Keratinocyte (primary cell): ENCODE data around the gene AGPAT2. TPM values are rescaled to one million over a fixed set of nuclear protein-coding genes. Genes with fewer than 3 reads are reported as not detected.

ENCODE experiments used
- DNase-seq: peaks from one replicate; pipeline ENCODE4 v3.0.0-alpha.2; 2011; ENCODE audit warnings: low read depth, missing footprints, low spot score
- FAIRE-seq: peaks from 2 replicates; lab custom pipeline; 2011; peaks lifted over from hg19 to GRCh38; lab: Jason Lieb, UNC
- H2AFZ ChIP-seq: 2 replicates; pipeline ENCODE4 v1.6.0; 2012; ENCODE audit warnings: low read length, control low read depth, inconsistent platforms; ENCODE audit not compliant: control insufficient read depth
- H3K27ac ChIP-seq: 2 replicates; pipeline ENCODE4 v1.5.1; 2011; ENCODE audit warnings: low read length; ENCODE audit not compliant: control insufficient read depth, insufficient read depth
- H3K27me3 ChIP-seq: 3 replicates; pipeline ENCODE4 v1.6.0; 2011; ENCODE audit warnings: low read length; ENCODE audit not compliant: control insufficient read depth, insufficient read depth; ENCODE audit errors: extremely low read depth
- H3K36me3 ChIP-seq, 2 experiments: 2 replicates in 1 of 2; 3 replicates in 1 of 2; pipeline ENCODE4 v1.5.1; 2011; ENCODE audit warnings: low read length in 2 of 2, mild to moderate bottlenecking in 1 of 2; ENCODE audit not compliant: control insufficient read depth in 2 of 2, insufficient read depth in 2 of 2; ENCODE audit errors: extremely low read depth in 1 of 2
- H3K4me1 ChIP-seq: 3 replicates; pipeline ENCODE4 v1.5.1; 2011; ENCODE audit warnings: low read length; ENCODE audit not compliant: control insufficient read depth, insufficient read depth; ENCODE audit errors: extremely low read depth
- H3K4me2 ChIP-seq: 3 replicates; pipeline ENCODE4 v1.6.0; 2011; ENCODE audit warnings: low read depth, low read length; ENCODE audit not compliant: control insufficient read depth, insufficient read depth; ENCODE audit errors: extremely low read depth
- H3K4me3 ChIP-seq, 3 experiments: fragments of 200-600 bp in 1 of 3; sonication (generic) in 1 of 3; 2 replicates in 2 of 3; 3 replicates in 1 of 3; pipeline ENCODE4 v1.5.1; 2011 to 2016; ENCODE audit warnings: low read length in 3 of 3, mild to moderate bottlenecking in 3 of 3, control low read depth in 2 of 3, inconsistent platforms in 1 of 3, low read depth in 1 of 3, mixed read lengths in 1 of 3, mixed run types in 1 of 3, moderate library complexity in 1 of 3; ENCODE audit not compliant: control insufficient read depth in 2 of 3, insufficient read depth in 2 of 3; ENCODE audit errors: extremely low read depth in 1 of 3
- H3K79me2 ChIP-seq: 2 replicates; pipeline ENCODE4 v1.6.0; 2012; ENCODE audit warnings: low read length; ENCODE audit not compliant: control insufficient read depth, insufficient read depth
- H3K9ac ChIP-seq: 3 replicates; pipeline ENCODE4 v1.6.0; 2011; ENCODE audit warnings: low read length; ENCODE audit not compliant: control insufficient read depth, insufficient read depth; ENCODE audit errors: extremely low read depth
- H3K9me1 ChIP-seq: 3 replicates; pipeline ENCODE4 v1.6.0; 2011; ENCODE audit warnings: low read length; ENCODE audit not compliant: control insufficient read depth, insufficient read depth; ENCODE audit errors: extremely low read depth
- H3K9me3 ChIP-seq: 2 replicates; pipeline ENCODE4 v1.5.1; 2012; ENCODE audit warnings: low read depth, low read length; ENCODE audit not compliant: control insufficient read depth
- H4K20me1 ChIP-seq: 3 replicates; pipeline ENCODE4 v1.6.0; 2011; ENCODE audit warnings: low read length; ENCODE audit not compliant: control insufficient read depth, insufficient read depth; ENCODE audit errors: extremely low read depth
- CTCF ChIP-seq, 3 experiments: IDR thresholded peaks in 1 of 3; conservative IDR thresholded peaks in 1 of 3; optimal IDR thresholded peaks in 1 of 3; 2 replicates in 2 of 3; 3 replicates in 1 of 3; pipeline versions ENCODE3 to v1.5.1; 2011; ENCODE audit warnings: low read length in 3 of 3, mild to moderate bottlenecking in 3 of 3, moderate library complexity in 2 of 3, control low read depth in 1 of 3, inconsistent platforms in 1 of 3; ENCODE audit not compliant: insufficient read depth in 2 of 3; ENCODE audit errors: extremely low read depth in 1 of 3
- EZH2 ChIP-seq: IDR thresholded peaks from one replicate; pipeline ENCODE4 v1.6.1; 2012; ENCODE audit warnings: inconsistent platforms, mild to moderate bottlenecking, low read length, moderate library complexity
- dilution Hi-C: fragments of 300-500 bp; cut with MboI; formaldehyde crosslinking; loops from one replicate; pipeline ENCODE4 v1.7.0; 2020; ENCODE audit warnings: low sequenced_read_pairs; ENCODE audit not compliant: extremely low pct_ligation_motif_present
- polyA minus RNA-seq, 3 experiments: library from RNA; depleted of rRNA, polyadenylated mRNA; stranded (reverse); fragments of >200 nt; gene quantifications; 1 replicate in 1 of 3; 2 replicates in 1 of 3; 3 replicates in 1 of 3; pipeline ENCODE4 v1.2.3, GENCODE V29; 2011
- polyA plus RNA-seq, 5 experiments: library from polyadenylated mRNA; depleted of rRNA in 3 of 5; stranded (reverse) in 3 of 5; stranded (forward) in 1 of 5; unstranded in 1 of 5; fragments of >200 nt; gene quantifications; 1 replicate in 1 of 5; 2 replicates in 3 of 5; 3 replicates in 1 of 5; pipeline versions ENCODE4 v1.2.1 to v1.2.3, GENCODE V29; 2011 to 2012; ENCODE audit warnings: missing spikeins in 2 of 5, low read depth in 1 of 5, low replicate concordance in 1 of 5

Gene AGPAT2
- polyA plus RNA-seq (26.5 to 35.5 TPM (median 34.7 TPM) in 3 replicates), polyA minus RNA-seq (22.2 to 51.8 TPM (median 23.8 TPM) in 3 replicates)
- polyA plus RNA-seq (2011; ENCODE audit: low read depth), result 3.0 TPM
- polyA plus RNA-seq (2011; cell fraction: cytosol; rRNA removed), result 32.9 and 44.3 TPM in 2 replicates
- 32.8 and 43.6 TPM in 2 replicates for polyA plus RNA-seq (2011; cell fraction: nucleus; rRNA removed)
- 20.3 and 38.1 TPM in 2 replicates for polyA plus RNA-seq (2012; ENCODE audit: low replicate concordance)
- polyA minus RNA-seq (2011; cell fraction: cytosol; rRNA and poly(A)+ RNA removed), result 60.4 TPM
- 17.6 and 20.6 TPM in 2 replicates for polyA minus RNA-seq (2011; cell fraction: nucleus; rRNA and poly(A)+ RNA removed)

DNA sequence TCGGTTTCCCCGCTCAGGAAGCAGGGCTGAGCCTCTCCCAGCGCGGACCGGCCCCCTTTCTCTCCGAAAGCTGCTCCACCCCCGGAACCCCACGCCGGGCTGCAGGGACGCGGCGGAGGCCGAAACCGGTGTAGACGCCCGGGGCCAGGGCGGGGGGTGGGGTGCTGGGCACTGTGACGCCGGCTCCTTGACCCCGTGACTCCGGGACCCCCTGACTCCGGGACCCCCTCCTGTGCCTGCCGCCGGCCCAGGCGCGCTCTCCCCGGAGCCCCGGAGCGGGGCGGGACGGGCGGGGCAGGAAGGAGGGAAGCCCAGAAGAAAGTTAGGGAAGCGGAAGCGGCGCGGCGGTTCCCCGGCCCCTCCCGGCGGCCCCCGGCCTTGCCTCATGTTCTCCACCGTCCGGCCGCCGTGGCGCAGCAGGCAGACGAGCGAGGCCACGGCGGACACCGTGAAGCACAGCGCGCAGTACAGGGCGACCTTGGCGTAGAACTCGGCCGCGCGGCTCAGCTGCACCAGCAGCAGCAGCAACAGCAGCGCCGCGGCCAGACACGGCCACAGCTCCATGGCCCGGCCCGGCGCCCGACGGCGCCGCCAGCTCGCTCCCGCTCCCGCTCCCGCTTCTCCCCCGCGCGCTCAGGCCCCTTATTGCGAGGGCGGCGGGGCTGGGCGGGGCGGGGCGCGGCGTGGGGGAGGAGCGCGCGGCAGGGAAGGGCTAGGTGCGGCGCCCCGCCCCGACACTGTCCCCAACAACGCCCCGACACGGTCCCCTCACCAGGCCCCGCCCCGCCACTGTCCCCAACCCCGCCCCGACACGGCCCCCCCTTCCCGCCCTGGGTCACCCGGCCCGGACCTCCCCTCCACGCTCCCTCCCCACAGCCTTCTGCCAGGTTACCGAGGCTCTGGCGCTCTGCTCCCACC lies at the start of gene AGPAT2:
AGPAT2 (minus strand) TSS at position 664 of the 918 bp plus-strand sequence; CDS start at position 564, 100 bp downstream.
- Histone ChIP-seq H3K27me3 (no peaks in the 10 kb centered on the region), H3K9me1 (no peaks in the 10 kb centered on the region), H3K9ac (peak within 1 kb of the TSS; percentile 71), H3K79me2 (peaks cover 15% of the 10 kb centered on the region), H3K4me2 (peak within 1 kb of the TSS; percentile 74), H3K9me3 (no peaks in the 10 kb centered on the region), H3K4me1 (peaks cover 12% of the 10 kb centered on the region), H3K4me3 (peak within 1 kb of the TSS; percentile 58 to 86 (median 80)), H3K36me3 (peaks cover 0 to 3% of the 10 kb centered on the region in 2 experiments), H2AFZ (peak within 1 kb of the TSS; percentile 73), H3K27ac (no peak within 1 kb of the TSS), H4K20me1 (no peaks in the 10 kb centered on the region)
- TF ChIP-seq CTCF (optimal IDR thresholded peaks at IDR 0.05 in 1 of 3, IDR thresholded peaks at IDR 0.05 in 1 of 3, conservative IDR thresholded peaks at IDR 0.05 in 1 of 3; ENCODE audit: extremely low read depth in 1 of 3, insufficient read depth in 2 of 3, low read length in 3 of 3) (no peak), EZH2 (no peak)
- DNase-seq (no peak), FAIRE-seq (no peak)
- dilution Hi-C loops, result no loop called here

DNA sequence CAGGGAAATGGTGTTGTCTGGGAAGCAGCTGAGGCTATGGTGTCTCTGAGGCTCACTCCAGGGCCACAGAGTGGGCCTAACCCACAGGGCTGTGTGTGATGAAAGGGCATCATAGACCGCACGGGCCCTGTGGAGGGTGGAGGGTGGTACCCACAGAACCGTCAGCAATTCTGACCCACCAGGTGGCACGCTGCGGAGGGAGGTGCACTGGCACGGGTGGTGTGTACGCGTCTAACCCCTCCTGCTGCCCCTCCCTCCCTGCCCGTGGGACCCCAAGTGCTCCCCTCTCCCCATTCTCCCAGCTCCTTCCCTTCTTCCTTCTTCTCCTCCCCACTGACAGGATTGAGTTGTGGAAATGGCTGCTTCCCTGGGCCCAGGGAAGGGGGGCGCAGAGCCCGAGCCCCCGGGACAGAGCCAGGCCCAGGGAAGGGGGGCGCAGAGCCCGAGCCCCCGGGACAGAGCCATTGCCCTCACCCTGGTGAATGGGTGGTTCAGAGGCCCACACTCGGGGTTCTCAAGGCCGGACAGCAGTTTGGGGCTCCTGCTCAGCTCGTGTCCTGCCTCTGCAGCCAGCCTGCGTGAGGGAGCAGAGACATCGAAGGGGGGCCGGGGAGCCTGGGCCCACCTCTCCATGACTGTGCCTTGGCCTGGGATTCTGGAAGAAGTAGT lies 48.7 kb upstream of the AGPAT2 start:
- Histone ChIP-seq H3K9me3 (no peaks in the 10 kb centered on the region), H3K4me1 (no peaks in the 10 kb centered on the region), H3K4me3 (no peak overlapping the region), H3K9ac (no peak overlapping the region), H2AFZ (no peak overlapping the region), H3K27ac (no peak overlapping the region), H3K36me3 (no peaks in the 10 kb centered on the region), H3K9me1 (no peaks in the 10 kb centered on the region), H3K4me2 (no peak overlapping the region), H3K27me3 (peaks cover 21% of the 10 kb centered on the region), H4K20me1 (no peaks in the 10 kb centered on the region), H3K79me2 (no peaks in the 10 kb centered on the region)
- TF ChIP-seq CTCF (optimal IDR thresholded peaks at IDR 0.05 in 1 of 3, IDR thresholded peaks at IDR 0.05 in 1 of 3, conservative IDR thresholded peaks at IDR 0.05 in 1 of 3; ENCODE audit: extremely low read depth in 1 of 3, insufficient read depth in 2 of 3, low read length in 3 of 3) (no peak), EZH2 (no peak)
- no peak for DNase-seq
- no peak for FAIRE-seq
- dilution Hi-C loops, result no loop called here
